ENCODE measurements around the gene NPAS3. TPM values are rescaled to one million over a fixed set of nuclear protein-coding genes. Genes with fewer than 3 reads are reported as not detected.

NPAS3 gene
- total and polyA plus RNA-seq, 2 of the 8 experiments (the other 6 are each of a cell fraction or from before 2014, with no cell fraction given), result 0.11 to 0.60 TPM

GRCh38 chr14:33393231-33393894 lies 454.7 kb downstream of the NPAS3 start:
- Histone ChIP-seq H3K36me3 (ENCODE audit: control insufficient read depth in 2 of 4, insufficient read depth in 4 of 4, low read length in 3 of 4) (no peaks in the 10 kb centered on the region), H3K56ac (replicated peaks; ENCODE audit: insufficient read length, low read depth, low read length) (no peak overlapping the region), H2AK5ac (ENCODE audit: low read depth, low read length) (no peak overlapping the region), H3K27me3 (replicated peaks in 1 of 4; ENCODE audit: control insufficient read depth in 3 of 4, extremely low read depth in 1 of 4, insufficient read depth in 3 of 4, low read length in 3 of 4) (no peaks in the 10 kb centered on the region), H4K8ac (ENCODE audit: extremely low read depth, insufficient read depth, low read length) (no peak overlapping the region), H3K9ac (replicated peaks in 1 of 4; ENCODE audit: extremely low read depth in 1 of 4, low read depth in 3 of 4, low read length in 3 of 4) (no peak overlapping the region), H2BK120ac (replicated peaks; ENCODE audit: low read depth, low read length) (no peak overlapping the region), H4K91ac (replicated peaks; ENCODE audit: insufficient read length, low read length) (no peak overlapping the region), H3K9me3 (ENCODE audit: insufficient read depth in 2 of 2, low read depth in 1 of 2, low read length in 1 of 2) (no peaks in the 10 kb centered on the region), H2BK12ac (ENCODE audit: low read depth, low read length) (no peak overlapping the region), H2BK5ac (ENCODE audit: low read depth, low read length) (no peak overlapping the region), H4K5ac (ENCODE audit: insufficient read length, low read depth, low read length) (no peak overlapping the region), H2BK15ac (ENCODE audit: low read length) (no peak overlapping the region), H3K14ac (ENCODE audit: insufficient read length) (no peak overlapping the region), H4K20me1 (replicated peaks in 1 of 2; ENCODE audit: control insufficient read depth in 1 of 2, insufficient read depth in 2 of 2, low read length in 2 of 2) (no peaks in the 10 kb centered on the region), H3K4ac (replicated peaks; ENCODE audit: insufficient read length, low read depth, low read length) (no peak overlapping the region), H3K18ac (ENCODE audit: extremely low read depth, low read length) (no peak overlapping the region), H3K23me2 (ENCODE audit: low read depth, low read length) (no peaks in the 10 kb centered on the region), H3K23ac (ENCODE audit: insufficient read length) (no peak overlapping the region), H2BK20ac (ENCODE audit: low read length) (no peak overlapping the region), H3K4me1 (replicated peaks in 1 of 4; ENCODE audit: control insufficient read depth in 3 of 4, insufficient read depth in 4 of 4, low read length in 3 of 4) (no peaks in the 10 kb centered on the region), H3K79me1 (ENCODE audit: low read depth, low read length) (no peaks in the 10 kb centered on the region), H3K27ac (ENCODE audit: low read depth, low read length) (no peak overlapping the region), H2AFZ (ENCODE audit: low read length) (no peak overlapping the region), H3K4me3 (ENCODE audit: extremely low read depth in 1 of 4, insufficient read depth in 2 of 4, low read depth in 3 of 4, low read length in 4 of 4) (no peak overlapping the region), H3K4me2 (ENCODE audit: insufficient read depth in 1 of 2, low read depth in 2 of 2, low read length in 2 of 2) (no peak overlapping the region), H3K79me2 (ENCODE audit: control insufficient read depth in 1 of 2, insufficient read depth in 2 of 2, low read length in 2 of 2) (no peaks in the 10 kb centered on the region)
- ChIA-PET POLR2A (ENCODE audit: partially characterized antibody) (no interaction called here), CTCF (ENCODE audit: partially characterized antibody) (no interaction called here)
- 82% methylated on average over 11 of the region's 11 CpGs; no CpG with 5 or more reads in 1 of the 2 experiments for WGBS, 2 experiments (ENCODE audit: extremely low coverage in 1 of 2, insufficient coverage in 1 of 2, insufficient read length in 1 of 2, insufficient replicate concordance in 2 of 2, low coverage in 1 of 2, low lambda C conversion rate in 2 of 2, missing lambda C conversion rate in 1 of 2)
- no peak for TF ChIP-seq SP4 (IDR thresholded peaks at IDR 0.05; ENCODE audit: low read length)
- TF ChIP-seq POLR2AphosphoS5 (IDR thresholded peaks at IDR 0.05; ENCODE audit: low read depth, low read length), result no peak
- no peak for TF ChIP-seq POLR2A (IDR thresholded peaks at IDR 0.05; ENCODE audit: control extremely low read depth in 1 of 2, low read depth in 2 of 2, low read length in 2 of 2)
- TF ChIP-seq CTCF (IDR thresholded peaks at IDR 0.05; ENCODE audit: control extremely low read depth in 1 of 3, insufficient read depth in 1 of 3, low read depth in 1 of 3, low read length in 3 of 3), result no peak
- TF ChIP-seq HDAC2 (IDR thresholded peaks at IDR 0.05; ENCODE audit: borderline replicate concordance in 1 of 2, low read depth in 2 of 2, low read length in 2 of 2), result no peak
- DNase-seq (ENCODE audit: low read depth in 1 of 2, low spot score in 2 of 2) (no peak), FAIRE-seq (no peak)

Measured in H1 (cell line).